Measurements from ENCODE around the gene ZNF282.

Gene ZNF282

GRCh38 chr7:149195180-149196150 lies at the start of gene ZNF282:
Gene ZNF282, plus strand, starts transcription at chr7:149195546. Its CDS starts 44 bp downstream, at chr7:149195590.
- peak; percentile 95 to 96 for DNase-seq

- peak; percentile 78 to 87 for DNase-seq
Measured at GRCh38 chr7:149147072-149147751, 48.1 kb upstream of the ZNF282 start, which contains the start of gene ZNF398. Gene ZNF398, plus strand, starts transcription at chr7:149147453. Its CDS starts 290 bp downstream, at chr7:149147743.

- DNase-seq, result peak; percentile 46 to 63
Measured at GRCh38 chr7:149147752-149148653, 47.3 kb upstream of the ZNF282 start.

GRCh38 chr7:149150981-149151380 lies 44.4 kb upstream of the ZNF282 start:
- DNase-seq, result no peak

- no peak for DNase-seq
Measured at GRCh38 chr7:149153346-149153745, 42.0 kb upstream of the ZNF282 start.

GRCh38 chr7:149154056-149154455 lies 41.3 kb upstream of the ZNF282 start:
- no peak for DNase-seq

- no peak for DNase-seq
Measured at GRCh38 chr7:149156898-149157297, 38.4 kb upstream of the ZNF282 start.

GRCh38 chr7:149161241-149161848 lies 34.0 kb upstream of the ZNF282 start:
- no peak for DNase-seq

- DNase-seq, result no peak
Measured at GRCh38 chr7:149166142-149166541, 29.2 kb upstream of the ZNF282 start.

GRCh38 chr7:149166630-149167352 lies 28.6 kb upstream of the ZNF282 start:
- DNase-seq, result no peak

- no peak for DNase-seq
Measured at GRCh38 chr7:149171892-149172533, 23.3 kb upstream of the ZNF282 start.

- DNase-seq, result no peak
Measured at GRCh38 chr7:149172534-149172920, 22.8 kb upstream of the ZNF282 start.

- no peak for DNase-seq
Measured at GRCh38 chr7:149175150-149175549, 20.2 kb upstream of the ZNF282 start.

GRCh38 chr7:149179241-149179640 lies 16.1 kb upstream of the ZNF282 start:
- no peak for DNase-seq

GRCh38 chr7:149180722-149181449 lies 14.5 kb upstream of the ZNF282 start:
- DNase-seq, result no peak

- DNase-seq, result no peak
Measured at GRCh38 chr7:149181450-149181790, 13.9 kb upstream of the ZNF282 start.

- no peak for DNase-seq
Measured at GRCh38 chr7:149184274-149184673, 11.1 kb upstream of the ZNF282 start.

GRCh38 chr7:149188213-149188612 lies 7.1 kb upstream of the ZNF282 start:
- no peak for DNase-seq

- DNase-seq, result no peak
Measured at GRCh38 chr7:149188637-149189259, 6.6 kb upstream of the ZNF282 start.

GRCh38 chr7:149191851-149192250 lies 3.5 kb upstream of the ZNF282 start:
- DNase-seq, result no peak
